ENCODE data around the gene ABCC1.

ABCC1 gene

GRCh38 chr16:15967655-15968315, 18.4 kb downstream of the ABCC1 start:
- DNase-seq: no peak
- no peak for TF ChIP-seq POLR2A (IDR thresholded peaks at IDR 0.05; ENCODE audit: low read length)
- no peak for TF ChIP-seq GATA1 (IDR thresholded peaks at IDR 0.05; ENCODE audit: low read depth, low read length)

- DNase-seq: peak in 1 of 2 experiments; percentile 22
- no peak for TF ChIP-seq POLR2A (IDR thresholded peaks at IDR 0.05; ENCODE audit: low read length)
- TF ChIP-seq GATA1 (IDR thresholded peaks at IDR 0.05; ENCODE audit: low read depth, low read length): no peak
Measured at GRCh38 chr16:15970202-15970601, 20.8 kb downstream of the ABCC1 start.

GRCh38 chr16:15970743-15971439, 21.5 kb downstream of the ABCC1 start:
- no peak for TF ChIP-seq POLR2A (IDR thresholded peaks at IDR 0.05; ENCODE audit: low read length)
- no peak for TF ChIP-seq GATA1 (IDR thresholded peaks at IDR 0.05; ENCODE audit: low read depth, low read length)
- DNase-seq: no peak

GRCh38 chr16:15971440-15971815, 22.0 kb downstream of the ABCC1 start:
- no peak for TF ChIP-seq GATA1 (IDR thresholded peaks at IDR 0.05; ENCODE audit: low read depth, low read length)
- no peak for TF ChIP-seq POLR2A (IDR thresholded peaks at IDR 0.05; ENCODE audit: low read length)
- no peak for DNase-seq

GRCh38 chr16:15972046-15972868, 22.8 kb downstream of the ABCC1 start:
- TF ChIP-seq GATA1 (IDR thresholded peaks at IDR 0.05; ENCODE audit: low read depth, low read length) (no peak), POLR2A (IDR thresholded peaks at IDR 0.05; ENCODE audit: low read length) (no peak)
- DNase-seq: peak in 1 of 2 experiments; percentile 16

- DNase-seq: peak; percentile 17 to 75
- TF ChIP-seq GATA1 (IDR thresholded peaks at IDR 0.05; ENCODE audit: low read depth, low read length) (no peak), POLR2A (IDR thresholded peaks at IDR 0.05; ENCODE audit: low read length) (no peak)
Measured at GRCh38 chr16:15973421-15973820, 24.0 kb downstream of the ABCC1 start.

- DNase-seq: no peak
Measured at GRCh38 chr16:15974057-15974456, 24.6 kb downstream of the ABCC1 start.

GRCh38 chr16:15975172-15975571, 25.8 kb downstream of the ABCC1 start:
- no peak for DNase-seq
- TF ChIP-seq POLR2A (IDR thresholded peaks at IDR 0.05; ENCODE audit: low read length) (no peak), GATA1 (IDR thresholded peaks at IDR 0.05; ENCODE audit: low read depth, low read length) (no peak)

More at GRCh38 chr16:15974057-15974456, 24.6 kb downstream of the ABCC1 start:
- TF ChIP-seq GATA1 (IDR thresholded peaks at IDR 0.05; ENCODE audit: low read depth, low read length): no peak
- TF ChIP-seq POLR2A (IDR thresholded peaks at IDR 0.05; ENCODE audit: low read length): no peak

GRCh38 chr16:15976225-15976812, 26.9 kb downstream of the ABCC1 start:
- no peak for DNase-seq
- no peak for TF ChIP-seq GATA1 (IDR thresholded peaks at IDR 0.05; ENCODE audit: low read depth, low read length)
- no peak for TF ChIP-seq POLR2A (IDR thresholded peaks at IDR 0.05; ENCODE audit: low read length)

GRCh38 chr16:15976929-15977637, 27.7 kb downstream of the ABCC1 start:
- no peak for TF ChIP-seq GATA1 (IDR thresholded peaks at IDR 0.05; ENCODE audit: low read depth, low read length)
- TF ChIP-seq POLR2A (IDR thresholded peaks at IDR 0.05; ENCODE audit: low read length): no peak
- no peak for DNase-seq

GRCh38 chr16:15979801-15980200, 30.4 kb downstream of the ABCC1 start:
- TF ChIP-seq POLR2A (IDR thresholded peaks at IDR 0.05; ENCODE audit: low read length) (no peak), GATA1 (IDR thresholded peaks at IDR 0.05; ENCODE audit: low read depth, low read length) (no peak)
- no peak for DNase-seq

- no peak for DNase-seq
- TF ChIP-seq GATA1 (IDR thresholded peaks at IDR 0.05; ENCODE audit: low read depth, low read length) (no peak), POLR2A (IDR thresholded peaks at IDR 0.05; ENCODE audit: low read length) (no peak)
Measured at GRCh38 chr16:15980329-15980728, 30.9 kb downstream of the ABCC1 start.

GRCh38 chr16:15981382-15981781, 32.0 kb downstream of the ABCC1 start:
- TF ChIP-seq POLR2A (IDR thresholded peaks at IDR 0.05; ENCODE audit: low read length): no peak
- no peak for TF ChIP-seq GATA1 (IDR thresholded peaks at IDR 0.05; ENCODE audit: low read depth, low read length)
- peak in 1 of 2 experiments; percentile 33 for DNase-seq

GRCh38 chr16:15982194-15982915, 32.9 kb downstream of the ABCC1 start:
- peak in 1 of 2 experiments; percentile 12 for DNase-seq
